Neural progenitor cell (in vitro differentiated cells): ENCODE measurements around the gene PLCZ1. TPM values are rescaled to one million over a fixed set of nuclear protein-coding genes. Genes with fewer than 3 reads are reported as not detected.
A peak's percentile ranks its signal among the peaks of the same experiment; 100 is the strongest.

ENCODE experiments used
- DNase-seq: peaks from one replicate; pipeline ENCODE4 v3.0.0-alpha.2; 2016; ENCODE audit warnings: low spot score
- H2AFZ ChIP-seq: fragments of 200-600 bp; sonication (generic); replicated peaks from 2 replicates; pipeline ENCODE4 v1.6.1; 2016; ENCODE audit warnings: antibody characterized with exemption
- H3F3A ChIP-seq: fragments of 200-600 bp; sonication (generic); 2 replicates; pipeline ENCODE4 v1.6.1; 2016; ENCODE audit warnings: antibody characterized with exemption, low read depth
- H3K27ac ChIP-seq: fragments of 200-600 bp; sonication (generic); 2 replicates; pipeline ENCODE4 v1.5.1; 2016; ENCODE audit warnings: mild to moderate bottlenecking
- H3K27me3 ChIP-seq: fragments of 200-600 bp; sonication (generic); 2 replicates; pipeline ENCODE4 v1.6.1; 2016; ENCODE audit warnings: mild to moderate bottlenecking, moderate library complexity
- H3K36me3 ChIP-seq: fragments of 200-600 bp; sonication (generic); 2 replicates; pipeline ENCODE4 v1.5.1; 2016
- H3K4me1 ChIP-seq: fragments of 200-600 bp; sonication (generic); 2 replicates; pipeline ENCODE4 v1.6.1; 2016; ENCODE audit warnings: mixed run types
- H3K4me2 ChIP-seq: fragments of 200-600 bp; sonication (generic); 2 replicates; pipeline ENCODE4 v1.6.1; 2016
- H3K4me3 ChIP-seq: fragments of 200-600 bp; sonication (generic); 2 replicates; pipeline ENCODE4 v1.5.1; 2016
- H3K79me2 ChIP-seq: fragments of 200-600 bp; sonication (generic); 2 replicates; pipeline ENCODE4 v1.6.1; 2016; ENCODE audit warnings: low read depth
- H3K9ac ChIP-seq: fragments of 200-600 bp; sonication (generic); 2 replicates; pipeline ENCODE4 v1.6.1; 2016
- H3K9me3 ChIP-seq: fragments of 200-600 bp; sonication (generic); 2 replicates; pipeline ENCODE4 v1.5.1; 2016; ENCODE audit warnings: low read depth
- H4K20me1 ChIP-seq: fragments of 200-600 bp; sonication (generic); 2 replicates; pipeline ENCODE4 v1.6.1; 2016; ENCODE audit warnings: low read depth
- H3K27ac Mint-ChIP-seq: 3 replicates; pipeline ENCODE4 v1.8.0; 2021; ENCODE audit warnings: mixed read lengths
- H3K27me3 Mint-ChIP-seq: 2 replicates; pipeline ENCODE4 v1.8.0; 2022; ENCODE audit warnings: low read depth, mild to moderate bottlenecking, inconsistent platforms, moderate library complexity, mixed read lengths; ENCODE audit not compliant: insufficient read depth
- H3K36me3 Mint-ChIP-seq: 3 replicates; pipeline ENCODE4 v1.8.0; 2021; ENCODE audit warnings: mixed read lengths
- H3K4me1 Mint-ChIP-seq: 3 replicates; pipeline ENCODE4 v1.8.0; 2021; ENCODE audit warnings: mixed read lengths
- H3K4me3 Mint-ChIP-seq: 3 replicates; pipeline ENCODE4 v1.8.0; 2021; ENCODE audit warnings: mild to moderate bottlenecking, moderate library complexity, mixed read lengths
- H3K9me3 Mint-ChIP-seq: 3 replicates; pipeline ENCODE4 v1.8.0; 2020; ENCODE audit warnings: mixed read lengths
- CTCF ChIP-seq: fragments of 200-600 bp; sonication (generic); IDR thresholded peaks from 2 replicates; pipeline ENCODE4 v1.5.1; 2017; ENCODE audit warnings: antibody characterized with exemption, mild to moderate bottlenecking
- EZH2 ChIP-seq: fragments of 200-600 bp; sonication (generic); IDR thresholded peaks from 2 replicates; pipeline ENCODE4 v1.6.1; 2017; ENCODE audit warnings: antibody characterized with exemption, mild to moderate bottlenecking, moderate library complexity
- EZH2phosphoT487 ChIP-seq: fragments of 200-600 bp; sonication (generic); IDR thresholded peaks from 2 replicates; pipeline ENCODE4 v1.6.1; 2017; ENCODE audit warnings: antibody characterized with exemption
- total RNA-seq: library from RNA; depleted of rRNA; stranded (reverse); fragments of >200 nt; gene quantifications from 2 replicates; pipeline ENCODE4 v1.2.3, GENCODE V29; 2015; ENCODE audit warnings: low replicate concordance

Gene PLCZ1
- total RNA-seq, 1 donor from 2014 or later = not detected

- no peaks in the 10 kb centered on the region for H3K9me3 ChIP-seq
- Mint-ChIP-seq H3K27ac (no peak overlapping the region), H3K36me3 (peaks cover 3% of the 10 kb centered on the region), H3K9me3 (peaks cover 6% of the 10 kb centered on the region), H3K4me1 (peaks cover 47% of the 10 kb centered on the region), H3K27me3 (no peaks in the 10 kb centered on the region), H3K4me3 (no peak overlapping the region)
- no peak for DNase-seq
- no peak overlapping the region for H2AFZ ChIP-seq
- no peak for TF ChIP-seq EZH2phosphoT487
- TF ChIP-seq CTCF = no peak
- no peak for TF ChIP-seq EZH2
- H4K20me1 ChIP-seq = no peaks in the 10 kb centered on the region
- H3K9ac ChIP-seq = no peak overlapping the region
- H3K27me3 ChIP-seq = no peaks in the 10 kb centered on the region
- peak overlapping the region; percentile 85 for H3K4me2 ChIP-seq
- no peak overlapping the region for H3K4me3 ChIP-seq
- no peak overlapping the region for H3K27ac ChIP-seq
- peaks cover 54% of the 10 kb centered on the region for H3K4me1 ChIP-seq
- H3K79me2 ChIP-seq = no peaks in the 10 kb centered on the region
- H3K36me3 ChIP-seq = no peaks in the 10 kb centered on the region
- H3F3A ChIP-seq = peaks cover 56% of the 10 kb centered on the region
These were observed 17.5 kb upstream of the PLCZ1 start for GRCh38 chr12:18755341-18755740.

- peak overlapping the region; percentile 93 for H3K27ac Mint-ChIP-seq
- peak overlapping the region; percentile 33 for H3K4me3 ChIP-seq
- peak overlapping the region; percentile 99 for H3K27ac ChIP-seq
- H3K4me1 ChIP-seq = peaks cover 65% of the 10 kb centered on the region
- H3K4me3 Mint-ChIP-seq = peak overlapping the region; percentile 68
- H3K79me2 ChIP-seq = no peaks in the 10 kb centered on the region
- peaks cover 3% of the 10 kb centered on the region for H3K9me3 Mint-ChIP-seq
- peak overlapping the region; percentile 85 for H3K4me2 ChIP-seq
- peak; percentile 11 for DNase-seq
- H2AFZ ChIP-seq = peak overlapping the region; percentile 9
- peaks cover 2% of the 10 kb centered on the region for H3K36me3 Mint-ChIP-seq
- peaks cover 57% of the 10 kb centered on the region for H3K4me1 Mint-ChIP-seq
- no peaks in the 10 kb centered on the region for H4K20me1 ChIP-seq
- no peaks in the 10 kb centered on the region for H3K36me3 ChIP-seq
- H3K27me3 ChIP-seq = no peaks in the 10 kb centered on the region
- H3K27me3 Mint-ChIP-seq = no peaks in the 10 kb centered on the region
- H3F3A ChIP-seq = peaks cover 58% of the 10 kb centered on the region
- peak overlapping the region; percentile 3 for H3K9ac ChIP-seq
- TF ChIP-seq EZH2 (no peak), EZH2phosphoT487 (no peak), CTCF (no peak)
- H3K9me3 ChIP-seq = no peaks in the 10 kb centered on the region
These were observed 16.4 kb upstream of the PLCZ1 start for GRCh38 chr12:18754124-18754707.

DNA sequence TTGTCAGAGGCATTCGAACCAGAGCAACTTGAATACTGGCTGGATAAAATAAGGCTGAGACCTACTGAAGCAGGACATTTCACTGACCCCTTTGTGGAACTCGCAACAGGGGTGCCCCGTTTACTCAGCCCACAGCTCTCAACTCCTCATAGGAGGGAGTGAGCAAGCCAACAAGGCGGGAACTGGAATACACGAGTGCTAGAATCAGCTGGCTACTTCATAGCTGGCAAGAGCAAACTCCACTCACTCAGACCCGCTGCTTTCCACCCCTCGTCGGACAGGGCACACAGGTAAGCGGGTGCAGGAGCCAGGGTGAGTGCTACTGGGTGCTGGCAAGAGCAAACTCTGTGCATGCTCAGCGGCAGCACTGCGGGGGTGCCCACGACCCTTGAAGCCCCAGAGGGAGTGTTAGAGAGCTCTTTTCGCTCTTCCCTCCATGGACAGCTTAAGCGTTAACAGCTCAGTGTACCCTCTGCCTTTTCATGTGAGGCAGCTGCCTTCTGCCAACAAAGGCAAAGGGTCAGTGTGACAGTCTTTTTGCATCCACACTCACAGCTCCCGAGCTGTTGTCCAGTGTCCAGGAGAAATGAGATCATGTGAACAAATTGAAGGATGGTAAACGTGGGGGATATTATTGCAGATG lies 15.8 kb upstream of the PLCZ1 start:
- peaks cover 58% of the 10 kb centered on the region for H3F3A ChIP-seq
- peak overlapping the region; percentile 9 for H2AFZ ChIP-seq
- H3K9me3 ChIP-seq = no peaks in the 10 kb centered on the region
- H3K4me1 ChIP-seq = peaks cover 71% of the 10 kb centered on the region
- H3K36me3 Mint-ChIP-seq = peaks cover 2% of the 10 kb centered on the region
- no peaks in the 10 kb centered on the region for H3K27me3 Mint-ChIP-seq
- H3K4me3 ChIP-seq = peak overlapping the region; percentile 33
- H3K27ac Mint-ChIP-seq = peak overlapping the region; percentile 93
- DNase-seq = peak; percentile 88
- no peaks in the 10 kb centered on the region for H3K79me2 ChIP-seq
- H3K9me3 Mint-ChIP-seq = peaks cover 3% of the 10 kb centered on the region
- H3K27ac ChIP-seq = peak overlapping the region; percentile 99
- H4K20me1 ChIP-seq = no peaks in the 10 kb centered on the region
- TF ChIP-seq EZH2phosphoT487 (no peak), CTCF (no peak), EZH2 (no peak)
- no peaks in the 10 kb centered on the region for H3K27me3 ChIP-seq
- peak overlapping the region; percentile 68 for H3K4me3 Mint-ChIP-seq
- peaks cover 58% of the 10 kb centered on the region for H3K4me1 Mint-ChIP-seq
- no peaks in the 10 kb centered on the region for H3K36me3 ChIP-seq
- H3K4me2 ChIP-seq = peak overlapping the region; percentile 85
- H3K9ac ChIP-seq = peak overlapping the region; percentile 3
